ENCODE results near the gene VAMP5. TPM values are rescaled to one million over a fixed set of nuclear protein-coding genes. Genes with fewer than 3 reads are reported as not detected.
A peak's percentile ranks its signal among the peaks of the same experiment; 100 is the strongest.

VAMP5 gene
- total and polyA plus RNA-seq, 9 of the 15 experiments (the other 6 are each of a cell fraction or from before 2014, with no cell fraction given), result 0.54 to 1.9 (median 1.5) TPM; not detected in 2

DNA sequence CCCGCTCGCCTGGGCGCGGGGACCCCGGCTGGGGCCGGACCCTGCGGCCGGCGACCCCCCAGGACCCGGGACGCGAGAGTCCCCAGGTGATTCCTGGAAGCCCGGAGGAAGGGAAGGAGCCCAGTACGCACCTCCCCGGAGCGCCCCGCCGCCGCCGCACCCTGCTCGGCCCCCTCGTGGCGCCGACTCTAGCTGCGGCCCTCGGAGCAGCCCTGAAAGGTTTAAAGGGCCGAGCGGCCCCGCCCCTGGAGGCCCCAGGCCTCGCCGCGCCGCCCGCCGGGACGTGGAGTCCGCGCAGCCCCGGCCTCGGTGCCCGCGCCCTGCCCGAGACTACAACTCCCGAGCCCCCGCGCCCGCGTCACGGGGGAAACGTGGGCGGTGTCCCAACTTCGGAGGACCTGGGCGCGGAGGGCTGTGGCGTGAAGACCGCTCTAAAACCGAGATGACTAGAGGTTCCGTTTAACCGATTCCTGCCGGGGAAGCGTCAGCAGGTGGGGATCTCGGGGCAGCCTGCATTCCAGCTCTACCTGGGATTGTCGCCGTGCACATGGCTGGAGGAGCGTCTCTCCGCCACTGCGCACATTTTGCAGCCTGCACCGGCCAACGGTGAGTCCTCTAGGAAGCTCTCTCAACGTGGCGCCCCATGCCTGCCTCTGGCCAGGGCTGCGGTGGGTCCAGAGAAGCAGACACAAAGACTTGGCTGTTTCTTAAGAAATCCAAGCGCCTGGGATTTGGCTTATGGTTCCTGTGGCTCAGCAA lies 18.4 kb downstream of the VAMP5 start, which contains the start of gene TMEM150A (continued):
- TF ChIP-seq, protein P1, sequence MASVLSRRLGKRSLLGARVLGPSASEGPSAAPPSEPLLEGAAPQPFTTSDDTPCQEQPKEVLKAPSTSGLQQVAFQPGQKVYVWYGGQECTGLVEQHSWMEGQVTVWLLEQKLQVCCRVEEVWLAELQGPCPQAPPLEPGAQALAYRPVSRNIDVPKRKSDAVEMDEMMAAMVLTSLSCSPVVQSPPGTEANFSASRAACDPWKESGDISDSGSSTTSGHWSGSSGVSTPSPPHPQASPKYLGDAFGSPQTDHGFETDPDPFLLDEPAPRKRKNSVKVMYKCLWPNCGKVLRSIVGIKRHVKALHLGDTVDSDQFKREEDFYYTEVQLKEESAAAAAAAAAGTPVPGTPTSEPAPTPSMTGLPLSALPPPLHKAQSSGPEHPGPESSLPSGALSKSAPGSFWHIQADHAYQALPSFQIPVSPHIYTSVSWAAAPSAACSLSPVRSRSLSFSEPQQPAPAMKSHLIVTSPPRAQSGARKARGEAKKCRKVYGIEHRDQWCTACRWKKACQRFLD (CRISPR knock-in tag; IDR thresholded peaks at IDR 0.05), result no peak; the same call in 1 of the 2 replicates
- TF ChIP-seq FOXJ2 (tag; IDR thresholded peaks at IDR 0.05), result no peak
- no peak for TF ChIP-seq DLX4 (CRISPR knock-in tag; IDR thresholded peaks at IDR 0.05)
- TF ChIP-seq TCFL5 (CRISPR knock-in tag; conservative IDR thresholded peaks at IDR 0.05), result no peak
- TF ChIP-seq, protein P2, sequence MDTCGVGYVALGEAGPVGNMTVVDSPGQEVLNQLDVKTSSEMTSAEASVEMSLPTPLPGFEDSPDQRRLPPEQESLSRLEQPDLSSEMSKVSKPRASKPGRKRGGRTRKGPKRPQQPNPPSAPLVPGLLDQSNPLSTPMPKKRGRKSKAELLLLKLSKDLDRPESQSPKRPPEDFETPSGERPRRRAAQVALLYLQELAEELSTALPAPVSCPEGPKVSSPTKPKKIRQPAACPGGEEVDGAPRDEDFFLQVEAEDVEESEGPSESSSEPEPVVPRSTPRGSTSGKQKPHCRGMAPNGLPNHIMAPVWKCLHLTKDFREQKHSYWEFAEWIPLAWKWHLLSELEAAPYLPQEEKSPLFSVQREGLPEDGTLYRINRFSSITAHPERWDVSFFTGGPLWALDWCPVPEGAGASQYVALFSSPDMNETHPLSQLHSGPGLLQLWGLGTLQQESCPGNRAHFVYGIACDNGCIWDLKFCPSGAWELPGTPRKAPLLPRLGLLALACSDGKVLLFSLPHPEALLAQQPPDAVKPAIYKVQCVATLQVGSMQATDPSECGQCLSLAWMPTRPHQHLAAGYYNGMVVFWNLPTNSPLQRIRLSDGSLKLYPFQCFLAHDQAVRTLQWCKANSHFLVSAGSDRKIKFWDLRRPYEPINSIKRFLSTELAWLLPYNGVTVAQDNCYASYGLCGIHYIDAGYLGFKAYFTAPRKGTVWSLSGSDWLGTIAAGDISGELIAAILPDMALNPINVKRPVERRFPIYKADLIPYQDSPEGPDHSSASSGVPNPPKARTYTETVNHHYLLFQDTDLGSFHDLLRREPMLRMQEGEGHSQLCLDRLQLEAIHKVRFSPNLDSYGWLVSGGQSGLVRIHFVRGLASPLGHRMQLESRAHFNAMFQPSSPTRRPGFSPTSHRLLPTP (IDR thresholded peaks at IDR 0.05; ENCODE audit: borderline replicate concordance, extremely low read depth, insufficient read length), result no peak
- TF ChIP-seq, protein P3, sequence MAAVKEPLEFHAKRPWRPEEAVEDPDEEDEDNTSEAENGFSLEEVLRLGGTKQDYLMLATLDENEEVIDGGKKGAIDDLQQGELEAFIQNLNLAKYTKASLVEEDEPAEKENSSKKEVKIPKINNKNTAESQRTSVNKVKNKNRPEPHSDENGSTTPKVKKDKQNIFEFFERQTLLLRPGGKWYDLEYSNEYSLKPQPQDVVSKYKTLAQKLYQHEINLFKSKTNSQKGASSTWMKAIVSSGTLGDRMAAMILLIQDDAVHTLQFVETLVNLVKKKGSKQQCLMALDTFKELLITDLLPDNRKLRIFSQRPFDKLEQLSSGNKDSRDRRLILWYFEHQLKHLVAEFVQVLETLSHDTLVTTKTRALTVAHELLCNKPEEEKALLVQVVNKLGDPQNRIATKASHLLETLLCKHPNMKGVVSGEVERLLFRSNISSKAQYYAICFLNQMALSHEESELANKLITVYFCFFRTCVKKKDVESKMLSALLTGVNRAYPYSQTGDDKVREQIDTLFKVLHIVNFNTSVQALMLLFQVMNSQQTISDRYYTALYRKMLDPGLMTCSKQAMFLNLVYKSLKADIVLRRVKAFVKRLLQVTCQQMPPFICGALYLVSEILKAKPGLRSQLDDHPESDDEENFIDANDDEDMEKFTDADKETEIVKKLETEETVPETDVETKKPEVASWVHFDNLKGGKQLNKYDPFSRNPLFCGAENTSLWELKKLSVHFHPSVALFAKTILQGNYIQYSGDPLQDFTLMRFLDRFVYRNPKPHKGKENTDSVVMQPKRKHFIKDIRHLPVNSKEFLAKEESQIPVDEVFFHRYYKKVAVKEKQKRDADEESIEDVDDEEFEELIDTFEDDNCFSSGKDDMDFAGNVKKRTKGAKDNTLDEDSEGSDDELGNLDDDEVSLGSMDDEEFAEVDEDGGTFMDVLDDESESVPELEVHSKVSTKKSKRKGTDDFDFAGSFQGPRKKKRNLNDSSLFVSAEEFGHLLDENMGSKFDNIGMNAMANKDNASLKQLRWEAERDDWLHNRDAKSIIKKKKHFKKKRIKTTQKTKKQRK (IDR thresholded peaks at IDR 0.05; ENCODE audit: borderline replicate concordance, low read depth, low read length), result no peak
- no peak for TF ChIP-seq ETV1 (tag; conservative IDR thresholded peaks at IDR 0.05; ENCODE audit: low read depth)
- no peak for TF ChIP-seq COPS2 (conservative IDR thresholded peaks at IDR 0.05)
- no peak for TF ChIP-seq CHCHD3 (CRISPR knock-in tag; IDR thresholded peaks at IDR 0.05)
- 0 out of 2 replicates have a peak, but pooled peaks have one; percentile 59 for TF ChIP-seq ZNF165 (CRISPR knock-in tag; IDR thresholded peaks at IDR 0.05; ENCODE audit: borderline replicate concordance)
- no peak for TF ChIP-seq FOXA1 (IDR thresholded peaks at IDR 0.05; ENCODE audit: borderline replicate concordance)
- TF ChIP-seq KAT8 (IDR thresholded peaks at IDR 0.05; ENCODE audit: low read depth), result no peak
- no peak for TF ChIP-seq ZNF561 (CRISPR knock-in tag; conservative IDR thresholded peaks at IDR 0.05)
- TF ChIP-seq MYBL2 (IDR thresholded peaks at IDR 0.05; ENCODE audit: low read depth), result no peak
- TF ChIP-seq MYBL2 (CRISPR knock-in tag; IDR thresholded peaks at IDR 0.05; ENCODE audit: borderline replicate concordance), result no peak
- TF ChIP-seq BACH1 (tag; IDR thresholded peaks at IDR 0.05), result no peak
- TF ChIP-seq MAZ (CRISPR knock-in tag; conservative IDR thresholded peaks at IDR 0.05 in 1 of 2, IDR thresholded peaks at IDR 0.05 in 1 of 2), result peak; percentile 80 to 92
- no peak for TF ChIP-seq ZNF584 (CRISPR knock-in tag; IDR thresholded peaks at IDR 0.05; ENCODE audit: low read depth)
- no peak for TF ChIP-seq EWSR1 (IDR thresholded peaks at IDR 0.05; ENCODE audit: borderline replicate concordance, low read depth, partially characterized antibody)

Data from K562 (cell line).